Activated CD4-positive, CD25-positive, alpha-beta regulatory T cell treated with anti-CD3 and anti-CD28 coated beads, Interleukin-2, amount 50 U/mL, for 24 hours (primary cell): ENCODE data around the gene PRKG1.

ENCODE experiments used
- ATAC-seq, 2 donors: fragments of 150-1000 bp; cut with Tn5 transposase; one replicate each; pipeline ENCODE4 v1.10.0; 2021; ENCODE audit warnings: mild to moderate bottlenecking in 1 of 2, moderate library complexity in 1 of 2

PRKG1 gene

GRCh38 chr10:52313933-52314821, 1239.9 kb downstream of the PRKG1 start, which contains the start of gene DKK1:
TSS of gene DKK1 (plus strand) at chr10:52314281. CDS start at chr10:52314435, 154 bp downstream.
- no peak for ATAC-seq

- no peak for ATAC-seq
Measured at GRCh38 chr10:52314822-52315552, 1240.7 kb downstream of the PRKG1 start.

- no peak for ATAC-seq
Measured at GRCh38 chr10:52316001-52316400, 1241.7 kb downstream of the PRKG1 start.

GRCh38 chr10:52316500-52316899, 1242.2 kb downstream of the PRKG1 start:
- ATAC-seq = no peak

GRCh38 chr10:52318136-52318701, 1243.9 kb downstream of the PRKG1 start:
- no peak for ATAC-seq

GRCh38 chr10:52318822-52319464, 1244.7 kb downstream of the PRKG1 start:
- ATAC-seq = no peak

- no peak for ATAC-seq
Measured at GRCh38 chr10:52319926-52320325, 1245.6 kb downstream of the PRKG1 start.

- no peak for ATAC-seq
Measured at GRCh38 chr10:52322323-52322722, 1248.0 kb downstream of the PRKG1 start.

- ATAC-seq = no peak
Measured at GRCh38 chr10:52322936-52323335, 1248.6 kb downstream of the PRKG1 start.

- ATAC-seq = no peak
Measured at GRCh38 chr10:52326382-52326781, 1252.1 kb downstream of the PRKG1 start.

- no peak for ATAC-seq
Measured at GRCh38 chr10:52331638-52332364, 1257.5 kb downstream of the PRKG1 start.

- ATAC-seq = no peak
Measured at GRCh38 chr10:52332815-52333214, 1258.5 kb downstream of the PRKG1 start.

GRCh38 chr10:52334595-52334994, 1260.3 kb downstream of the PRKG1 start:
- no peak for ATAC-seq

GRCh38 chr10:52335665-52336064, 1261.4 kb downstream of the PRKG1 start:
- no peak for ATAC-seq

- ATAC-seq = no peak
Measured at GRCh38 chr10:52337225-52337624, 1262.9 kb downstream of the PRKG1 start.

- no peak for ATAC-seq
Measured at GRCh38 chr10:52343439-52343838, 1269.2 kb downstream of the PRKG1 start.

GRCh38 chr10:52346394-52347326, 1272.4 kb downstream of the PRKG1 start:
- ATAC-seq = no peak

GRCh38 chr10:52347327-52347667, 1273.0 kb downstream of the PRKG1 start:
- ATAC-seq = no peak
